NCI-H146 (cell line): Measurements from ENCODE around the gene PQBP1.

Source experiments
- DNase-seq: peaks from one replicate; lab custom pipeline; 2025; lab: John Stamatoyannopoulos, UW

PQBP1 gene

GRCh38 chrX:48901069-48901468 lies 3.3 kb downstream of the PQBP1 start:
- no peak for DNase-seq

DNA sequence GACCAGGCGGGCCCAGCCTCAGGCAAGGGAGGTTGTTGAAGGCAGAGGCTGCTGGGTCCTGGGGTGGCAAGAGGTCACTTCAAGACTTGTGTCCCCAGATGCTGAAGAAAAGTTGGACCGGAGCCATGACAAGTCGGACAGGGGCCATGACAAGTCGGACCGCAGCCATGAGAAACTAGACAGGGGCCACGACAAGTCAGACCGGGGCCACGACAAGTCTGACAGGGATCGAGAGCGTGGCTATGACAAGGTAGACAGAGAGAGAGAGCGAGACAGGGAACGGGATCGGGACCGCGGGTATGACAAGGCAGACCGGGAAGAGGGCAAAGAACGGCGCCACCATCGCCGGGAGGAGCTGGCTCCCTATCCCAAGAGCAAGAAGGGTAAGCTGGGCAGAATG lies 4.4 kb downstream of the PQBP1 start:
- DNase-seq = no peak

- DNase-seq = no peak
Measured at GRCh38 chrX:48902776-48903175, 5.0 kb downstream of the PQBP1 start.

- DNase-seq = no peak
Measured at GRCh38 chrX:48903290-48903689, 5.6 kb downstream of the PQBP1 start.

DNA sequence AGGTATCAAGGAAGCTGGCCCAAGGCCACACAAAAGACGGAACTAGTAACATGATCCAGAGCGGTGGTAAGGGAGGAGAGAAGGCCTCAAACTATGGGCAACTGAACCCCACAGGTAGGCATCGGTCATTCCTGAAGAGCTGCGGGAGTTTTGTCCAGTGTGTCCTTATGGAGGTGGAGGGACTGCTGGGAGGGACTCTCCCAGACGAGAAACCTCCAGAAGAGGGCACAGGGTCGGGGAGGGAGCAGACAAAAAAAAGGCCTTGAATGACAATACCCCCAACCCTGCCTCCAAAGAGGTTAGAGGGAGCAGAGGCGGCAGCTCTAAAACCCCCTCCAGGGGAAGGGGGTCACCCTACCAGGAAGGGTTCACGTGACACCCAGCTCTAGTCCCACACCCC lies 6.5 kb downstream of the PQBP1 start:
- no peak for DNase-seq

DNA sequence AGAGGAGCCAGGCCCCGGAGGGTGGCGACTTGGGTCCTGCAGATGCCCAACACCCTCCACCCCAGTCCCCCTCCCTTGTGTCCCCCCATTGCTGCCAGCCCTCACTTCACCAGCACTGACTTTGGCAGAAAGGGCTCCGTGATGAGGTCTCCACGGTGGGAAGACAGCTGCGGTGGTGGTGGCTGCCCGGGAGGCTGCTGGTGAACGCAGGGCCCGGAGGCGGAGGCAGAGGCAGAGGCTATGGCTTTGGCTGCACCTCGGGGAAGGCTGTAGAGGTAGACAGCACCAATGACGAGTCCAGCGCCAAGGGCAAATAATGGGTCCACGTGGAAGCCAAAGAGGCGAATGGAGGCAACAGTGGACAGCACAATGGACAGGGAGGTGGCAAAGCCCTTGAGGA lies 6.9 kb downstream of the PQBP1 start:
- no peak for DNase-seq

- DNase-seq = no peak
Measured at GRCh38 chrX:48905090-48905790, 7.5 kb downstream of the PQBP1 start.

DNA sequence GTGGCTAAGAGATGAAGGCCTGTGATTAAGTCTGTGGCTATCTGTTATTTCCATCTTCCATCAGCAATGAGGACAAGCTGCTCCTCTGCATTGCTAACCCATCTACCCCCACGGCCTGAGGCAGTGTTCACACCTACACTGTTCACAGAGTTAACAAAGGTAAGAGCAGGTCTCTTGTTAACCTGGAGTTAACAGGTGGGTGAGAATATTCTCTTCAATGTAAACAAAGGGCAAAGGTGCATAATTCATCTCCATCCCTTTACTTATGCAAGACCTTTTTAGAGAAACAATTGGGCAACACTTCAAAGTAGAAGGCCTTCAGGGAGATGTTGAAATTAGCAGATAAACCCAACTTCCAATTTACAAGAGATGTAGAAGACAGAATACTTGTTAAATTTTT lies 10.9 kb downstream of the PQBP1 start:
- DNase-seq = no peak

- DNase-seq = no peak
Measured at GRCh38 chrX:48909703-48910294, 12.1 kb downstream of the PQBP1 start.

GRCh38 chrX:48910926-48911411 lies 13.2 kb downstream of the PQBP1 start:
- DNase-seq = peak; percentile 20

DNA sequence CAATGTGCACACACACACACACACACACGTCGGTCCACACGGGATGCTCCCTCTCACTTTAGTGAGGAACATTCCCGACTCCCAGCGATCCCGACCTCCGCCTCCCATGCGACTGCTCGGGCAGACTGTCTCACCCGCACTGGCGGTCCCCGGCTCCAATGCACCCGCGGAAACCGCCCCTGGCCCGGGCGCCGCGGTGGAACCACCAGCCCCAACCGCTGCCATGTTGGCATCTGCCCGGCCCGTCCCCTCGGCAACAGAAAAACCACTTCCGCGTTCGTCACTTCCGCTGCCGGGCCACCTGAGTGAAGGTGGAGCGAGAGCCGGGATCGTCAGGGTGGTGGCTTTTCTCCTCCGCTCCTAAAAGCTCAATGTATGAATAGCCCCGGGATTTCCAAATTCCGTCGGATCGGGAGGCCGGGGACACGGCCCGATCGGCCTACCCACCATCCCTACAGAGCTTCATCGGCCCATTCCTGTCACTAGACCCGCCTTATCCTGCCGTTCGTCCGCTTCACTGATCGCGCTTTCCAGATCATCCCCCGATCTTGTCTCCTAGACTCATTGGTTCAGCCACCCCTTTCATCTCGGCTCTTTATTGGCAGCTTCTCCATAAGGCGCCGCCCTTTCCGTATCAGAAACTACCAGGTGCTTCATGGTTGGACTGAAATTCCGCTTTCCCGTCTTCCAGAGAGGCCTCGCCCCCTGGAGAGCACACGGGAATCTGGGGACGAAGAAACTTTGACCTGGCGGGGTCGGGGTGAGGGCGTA lies 13.9 kb downstream of the PQBP1 start, which contains the start of gene SLC35A2:
SLC35A2 (minus strand) TSS at position 235 of the 771 bp plus-strand sequence; CDS start at position 225, 10 bp downstream.
- DNase-seq = peak; percentile 86

GRCh38 chrX:48913605-48914366 lies 16.1 kb downstream of the PQBP1 start:
- no peak for DNase-seq

DNA sequence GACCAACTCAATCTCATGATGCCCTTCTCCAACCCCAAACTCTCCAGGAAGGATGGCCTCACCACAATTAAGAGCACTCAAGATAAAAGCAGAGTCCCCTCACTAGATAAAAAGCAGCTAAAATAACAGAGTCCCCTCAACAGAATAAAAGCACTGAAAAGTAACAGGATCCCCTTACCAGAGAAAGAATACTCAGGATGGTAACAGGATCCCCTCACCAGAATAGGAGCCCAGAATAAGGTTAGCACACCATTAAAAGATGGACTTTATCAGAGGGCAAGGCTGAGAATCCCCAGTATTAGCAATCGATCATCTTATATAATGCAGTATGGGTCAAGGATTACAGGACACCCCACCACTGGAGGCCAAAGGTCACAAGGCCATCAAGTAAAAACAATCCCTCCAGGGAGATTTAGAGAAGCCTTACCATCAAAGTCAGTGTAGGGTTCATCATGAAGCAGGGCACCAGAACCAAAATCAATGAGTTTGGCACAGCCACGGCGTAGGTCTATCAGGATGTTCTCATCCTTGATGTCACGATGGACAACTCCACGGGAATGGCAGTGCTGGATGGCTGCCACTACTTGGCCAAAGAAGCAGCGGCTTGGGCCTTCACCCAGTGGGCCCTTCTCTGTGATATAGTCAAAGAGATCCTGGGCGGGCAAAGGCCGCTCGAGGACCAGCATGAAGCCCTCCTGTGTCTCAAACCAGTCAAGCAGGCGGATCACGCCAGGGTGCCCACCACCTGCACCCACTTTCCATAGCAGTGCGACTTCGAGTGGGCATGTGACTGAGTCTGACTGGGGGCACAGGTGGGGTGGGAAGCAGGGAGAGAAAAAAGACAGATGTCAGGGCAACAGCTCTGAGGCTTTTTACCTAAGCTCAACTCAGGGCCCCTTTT lies 17.1 kb downstream of the PQBP1 start:
- no peak for DNase-seq

GRCh38 chrX:48917139-48918001 lies 19.6 kb downstream of the PQBP1 start:
- peak; percentile 92 for DNase-seq

GRCh38 chrX:48918301-48918642 lies 20.5 kb downstream of the PQBP1 start:
- peak; percentile 24 for DNase-seq

DNA sequence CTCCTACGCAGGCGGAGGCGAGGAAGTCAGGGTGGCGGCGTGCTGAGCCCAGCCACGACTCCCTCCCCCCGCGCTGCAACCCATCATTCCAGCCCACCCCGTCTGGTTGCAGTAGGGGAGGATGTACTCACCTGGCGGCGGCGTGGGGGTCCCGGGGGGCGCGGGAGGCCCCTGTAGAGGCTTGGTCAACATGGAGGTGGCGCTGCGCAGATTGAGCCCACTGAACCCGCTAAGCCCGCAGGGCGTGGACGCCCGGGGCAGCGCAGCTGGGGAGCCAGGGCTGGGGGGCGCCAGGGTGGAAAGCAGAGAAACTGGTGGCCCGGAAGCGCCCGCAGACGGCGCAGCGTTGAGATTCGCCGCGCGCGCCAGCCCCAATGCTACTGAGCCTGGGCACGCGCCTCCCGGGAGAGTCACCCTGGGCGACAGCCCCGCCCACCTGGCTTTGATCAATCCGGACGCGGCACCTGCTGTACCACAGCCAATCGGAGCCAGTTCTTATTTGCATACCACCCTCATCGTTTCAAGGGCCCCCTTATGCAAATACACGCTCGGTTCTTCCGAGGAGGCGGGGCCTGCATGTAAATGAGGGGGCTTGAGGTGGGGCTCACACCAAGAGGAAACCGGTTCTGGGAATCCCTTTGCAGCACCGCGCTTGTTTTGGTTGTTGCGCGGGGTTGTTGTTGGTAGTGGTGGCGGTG lies 21.1 kb downstream of the PQBP1 start, which contains the start of gene PIM2:
PIM2 (minus strand) TSS at position 382 of the 698 bp plus-strand sequence; CDS start at position 192, 190 bp downstream.
- peak; percentile 97 for DNase-seq

DNA sequence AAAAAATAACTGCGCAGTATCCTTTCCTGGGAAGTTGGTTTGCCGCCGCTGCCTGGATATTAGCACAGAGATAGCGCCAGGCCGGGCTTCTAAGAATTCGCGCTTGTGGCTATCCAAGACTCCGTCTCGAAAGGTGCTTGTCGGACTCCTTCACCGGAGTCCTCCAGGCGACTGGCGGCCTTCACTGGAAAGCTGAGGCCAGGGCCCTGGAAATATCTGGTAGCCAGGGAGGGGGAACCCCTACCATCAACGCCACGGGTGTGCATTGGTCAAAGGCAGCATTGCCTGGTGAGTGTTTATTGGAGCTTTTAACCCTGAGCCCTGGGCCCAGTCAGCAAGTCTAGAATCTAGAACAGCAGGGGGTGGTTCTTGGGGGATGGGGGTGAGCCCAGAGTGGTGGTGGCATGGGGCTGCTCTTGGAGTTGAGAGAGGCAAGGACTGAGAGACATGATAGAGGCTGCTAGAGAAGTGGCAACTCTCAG lies 21.7 kb downstream of the PQBP1 start:
- DNase-seq = peak; percentile 44

- no peak for DNase-seq
Measured at GRCh38 chrX:48919947-48920717, 22.4 kb downstream of the PQBP1 start.
